VCaP (cell line): ENCODE data around the gene NCKAP5.

ENCODE experiments used
- H3K27ac ChIP-seq: fragments of 450-650 bp; 2 replicates; pipeline ENCODE4 v1.5.1; 2017
- CTCF ChIP-seq: fragments of 450-650 bp; conservative IDR thresholded peaks from 2 replicates; pipeline ENCODE4 v1.5.1; 2017; ENCODE audit warnings: mild to moderate bottlenecking, moderate library complexity

The NCKAP5 gene

GRCh38 chr2:133062931-133063665 lies 505.2 kb downstream of the NCKAP5 start:
- no peak for TF ChIP-seq CTCF
- no peak overlapping the region for H3K27ac ChIP-seq

- no peak for TF ChIP-seq CTCF
- H3K27ac ChIP-seq: no peak overlapping the region
Measured at GRCh38 chr2:133061874-133062593, 506.2 kb downstream of the NCKAP5 start.

- TF ChIP-seq CTCF: no peak
- H3K27ac ChIP-seq: no peak overlapping the region
Measured at GRCh38 chr2:133054297-133054696, 514.0 kb downstream of the NCKAP5 start.

- no peak for TF ChIP-seq CTCF
- H3K27ac ChIP-seq: no peak overlapping the region
Measured at GRCh38 chr2:133053541-133053940, 514.7 kb downstream of the NCKAP5 start.

GRCh38 chr2:133045787-133046186 lies 522.5 kb downstream of the NCKAP5 start:
- TF ChIP-seq CTCF: no peak

GRCh38 chr2:133044556-133044955 lies 523.7 kb downstream of the NCKAP5 start:
- no peak overlapping the region for H3K27ac ChIP-seq
- TF ChIP-seq CTCF: no peak

More at GRCh38 chr2:133045787-133046186, 522.5 kb downstream of the NCKAP5 start:
- no peak overlapping the region for H3K27ac ChIP-seq

- TF ChIP-seq CTCF: no peak
Measured at GRCh38 chr2:133040170-133040569, 528.1 kb downstream of the NCKAP5 start.

More at GRCh38 chr2:133040170-133040569, 528.1 kb downstream of the NCKAP5 start:
- no peak overlapping the region for H3K27ac ChIP-seq
